Measurements from ENCODE around the gene CCIN. TPM values are rescaled to one million over a fixed set of nuclear protein-coding genes. Genes with fewer than 3 reads are reported as not detected.
"Not testable (repeated sequence)": the region's sequence is repeated elsewhere in the genome, so short reads cannot be mapped to it uniquely, and the experiment has no call there.

The CCIN gene
- total and polyA plus RNA-seq, 3 experiments from 2014 or later: 0.14 TPM; not detected in 2

DNA sequence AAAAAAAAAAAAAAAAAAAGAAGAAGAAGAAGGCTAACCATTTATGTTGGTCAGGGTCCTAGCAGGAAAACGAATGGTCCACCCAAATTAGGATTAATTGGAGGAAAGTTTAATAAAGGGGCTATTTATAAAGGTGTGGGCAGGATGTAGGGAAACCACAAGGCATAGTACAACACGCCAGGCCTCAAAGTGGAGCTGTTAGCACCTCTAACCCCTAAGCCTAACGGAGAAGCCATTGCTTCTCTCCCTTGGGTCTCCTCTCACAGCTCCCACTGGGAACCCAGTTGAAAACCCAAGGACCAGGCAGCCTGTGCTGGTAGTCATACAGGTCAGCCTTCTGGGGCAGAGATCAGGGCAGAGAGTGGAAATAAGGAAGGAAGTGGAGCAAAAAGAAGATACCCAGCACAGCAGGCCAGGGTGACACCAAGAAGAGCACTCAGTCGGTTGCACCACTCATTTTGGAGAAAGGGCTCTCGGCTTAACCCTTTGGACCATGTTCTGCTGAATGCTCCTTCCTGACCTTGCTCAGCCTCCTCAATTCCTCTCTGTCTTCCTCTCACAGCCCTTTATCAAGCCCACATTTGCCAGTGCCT, 41.4 kb upstream of the CCIN start:
- Histone ChIP-seq H3K4me3 (ENCODE audit: low read length) (no peak overlapping the region), H3K27ac (ENCODE audit: low read depth, low read length) (no peak overlapping the region), H3K36me3 (ENCODE audit: insufficient read depth, low read length) (no peaks in the 10 kb centered on the region), H3K9me3 (ENCODE audit: low read length) (no peaks in the 10 kb centered on the region), H3K27me3 (ENCODE audit: insufficient read depth, low read length, poor library complexity, severe bottlenecking) (no peaks in the 10 kb centered on the region), H3K4me1 (ENCODE audit: insufficient read depth, low read length) (peaks cover 15% of the 10 kb centered on the region)
- peaks cover 0 to 4% (median 0%) of the 10 kb centered on the region in 3 donors for H3K36me3 Mint-ChIP-seq
- H3K4me1 Mint-ChIP-seq: peaks cover 21 to 41% (median 30%) of the 10 kb centered on the region in 3 donors
- H3K4me3 Mint-ChIP-seq: peak overlapping the region in 5 of 7 donors; percentile 18 to 82 (median 36)
- POLR2A ChIA-PET: no interaction called here
- no peaks in the 10 kb centered on the region for H3K27me3 Mint-ChIP-seq
- DNase-seq: no peak
- peak overlapping the region; percentile 1 to 90 (median 77) for H3K27ac Mint-ChIP-seq
- H3K9me3 Mint-ChIP-seq: no peaks in the 10 kb centered on the region
- CTCF ChIA-PET: interaction anchor here (1.0 to 1.7 kb wide), 4 partner anchors 21 to 39 kb away, joined by 3 to 6 read pairs (median 4); no protein-coding TSS in a partner anchor

DNA sequence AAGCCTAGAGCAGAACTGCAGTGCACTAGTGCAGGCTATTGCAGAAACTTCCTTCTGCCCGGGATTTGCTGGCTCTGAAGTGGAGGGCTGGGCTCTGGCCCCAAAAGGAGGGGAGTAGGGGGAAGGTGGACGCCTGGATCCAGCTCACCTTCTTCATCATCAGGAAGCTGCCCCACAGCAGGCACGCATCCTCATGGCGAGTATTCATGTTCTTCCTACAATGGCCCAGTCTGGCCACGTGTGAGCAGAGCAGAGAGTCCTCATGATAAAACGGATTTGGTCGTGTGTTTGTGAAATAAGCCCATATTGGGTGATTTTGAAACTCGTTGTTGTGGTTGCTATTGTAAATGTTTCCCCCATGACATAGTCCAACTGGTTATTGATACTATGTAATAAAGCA, 40.8 kb upstream of the CCIN start:
- H3K27ac Mint-ChIP-seq: peak overlapping the region in 6 of 8 donors; percentile 50 to 78 (median 67)
- Histone ChIP-seq H3K4me3 (ENCODE audit: low read length) (no peak overlapping the region), H3K4me1 (ENCODE audit: insufficient read depth, low read length) (peaks cover 15% of the 10 kb centered on the region), H3K27me3 (ENCODE audit: insufficient read depth, low read length, poor library complexity, severe bottlenecking) (no peaks in the 10 kb centered on the region), H3K9me3 (ENCODE audit: low read length) (no peaks in the 10 kb centered on the region), H3K27ac (ENCODE audit: low read depth, low read length) (no peak overlapping the region), H3K36me3 (ENCODE audit: insufficient read depth, low read length) (no peaks in the 10 kb centered on the region)
- no peaks in the 10 kb centered on the region for H3K9me3 Mint-ChIP-seq
- ChIA-PET POLR2A (no interaction called here), CTCF (interaction anchor here (1.1 to 1.7 kb wide), 3 partner anchors 21 to 39 kb away, joined by 3 to 6 read pairs (median 4); no protein-coding TSS in a partner anchor)
- peaks cover 21 to 41% (median 30%) of the 10 kb centered on the region in 3 donors for H3K4me1 Mint-ChIP-seq
- no peaks in the 10 kb centered on the region for H3K27me3 Mint-ChIP-seq
- DNase-seq: no peak
- no peaks in the 10 kb centered on the region for H3K36me3 Mint-ChIP-seq
- peak overlapping the region in 1 of 7 donors; percentile 65 for H3K4me3 Mint-ChIP-seq

DNA sequence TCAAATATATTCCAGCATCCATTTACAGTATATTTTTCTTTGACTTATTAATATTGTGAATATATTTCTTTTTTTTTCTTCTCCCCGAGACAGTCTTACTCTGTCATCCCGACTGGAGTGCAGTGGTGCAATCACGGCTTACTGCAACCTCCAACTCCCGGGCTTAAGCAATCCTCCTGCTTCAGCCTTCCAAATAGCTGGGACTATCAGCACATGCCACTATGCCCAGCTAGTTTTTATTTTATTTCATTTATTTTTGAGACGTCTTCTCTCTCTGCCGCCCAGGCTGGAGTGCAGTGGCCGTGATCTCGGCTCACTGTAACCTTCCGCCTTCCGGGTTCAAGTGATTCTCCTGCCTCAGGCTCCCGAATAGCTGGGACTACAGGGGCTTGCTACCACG, 40.0 kb upstream of the CCIN start:
- Histone ChIP-seq H3K27ac (ENCODE audit: low read depth, low read length) (no peak overlapping the region), H3K27me3 (ENCODE audit: insufficient read depth, low read length, poor library complexity, severe bottlenecking) (no peaks in the 10 kb centered on the region), H3K4me1 (ENCODE audit: insufficient read depth, low read length) (peaks cover 15% of the 10 kb centered on the region), H3K4me3 (ENCODE audit: low read length) (no peak overlapping the region), H3K36me3 (ENCODE audit: insufficient read depth, low read length) (no peaks in the 10 kb centered on the region), H3K9me3 (ENCODE audit: low read length) (no peaks in the 10 kb centered on the region)
- no peak for DNase-seq
- Mint-ChIP-seq H3K9me3 (no peaks in the 10 kb centered on the region), H3K4me3 (no peak overlapping the region), H3K4me1 (peaks cover 21 to 41% (median 30%) of the 10 kb centered on the region in 3 donors), H3K27me3 (no peaks in the 10 kb centered on the region), H3K27ac (no peak overlapping the region), H3K36me3 (no peaks in the 10 kb centered on the region)
- CTCF ChIA-PET: interaction anchor here (0.8 to 2.0 kb wide), 2 partner anchors 26 to 38 kb away, joined by 3 to 8 read pairs; no protein-coding TSS in a partner anchor
- POLR2A ChIA-PET: no interaction called here

DNA sequence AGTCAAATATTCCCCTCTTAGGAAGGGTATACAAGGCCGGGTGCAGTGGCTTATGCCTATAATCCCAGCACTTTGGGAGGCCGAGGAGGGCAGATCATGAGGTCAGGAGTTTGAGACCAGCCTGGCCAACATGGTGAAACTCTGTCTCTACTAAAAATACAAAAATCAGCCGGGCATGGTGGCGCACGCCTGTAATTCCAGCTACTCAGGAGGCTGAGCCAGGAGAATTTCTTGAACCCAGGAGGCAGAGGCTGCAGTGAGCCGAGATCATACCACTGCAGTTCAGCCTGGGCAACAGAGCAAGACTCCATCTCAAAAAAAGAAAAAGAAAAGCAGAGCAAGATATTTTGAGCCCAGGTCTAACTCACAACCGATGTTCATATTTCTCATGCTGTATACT, 37.5 kb upstream of the CCIN start:
- CTCF ChIA-PET; DNase-seq; H3K27me3 ChIP-seq (ENCODE audit: insufficient read depth, low read length, poor library complexity, severe bottlenecking); H3K36me3 ChIP-seq (ENCODE audit: insufficient read depth, low read length); H3K36me3 Mint-ChIP-seq; H3K4me3 Mint-ChIP-seq; H3K4me3 ChIP-seq (ENCODE audit: low read length); POLR2A ChIA-PET; H3K9me3 ChIP-seq (ENCODE audit: low read length); H3K27me3 Mint-ChIP-seq; H3K27ac ChIP-seq (ENCODE audit: low read depth, low read length); H3K9me3 Mint-ChIP-seq: not testable (repeated sequence)
- Mint-ChIP-seq H3K27ac (peak overlapping the region in 1 of 8 donors; percentile 54), H3K4me1 (peaks cover 18 to 32% (median 29%) of the 10 kb centered on the region in 3 donors)
- peaks cover 23% of the 10 kb centered on the region for H3K4me1 ChIP-seq (ENCODE audit: insufficient read depth, low read length)

DNA sequence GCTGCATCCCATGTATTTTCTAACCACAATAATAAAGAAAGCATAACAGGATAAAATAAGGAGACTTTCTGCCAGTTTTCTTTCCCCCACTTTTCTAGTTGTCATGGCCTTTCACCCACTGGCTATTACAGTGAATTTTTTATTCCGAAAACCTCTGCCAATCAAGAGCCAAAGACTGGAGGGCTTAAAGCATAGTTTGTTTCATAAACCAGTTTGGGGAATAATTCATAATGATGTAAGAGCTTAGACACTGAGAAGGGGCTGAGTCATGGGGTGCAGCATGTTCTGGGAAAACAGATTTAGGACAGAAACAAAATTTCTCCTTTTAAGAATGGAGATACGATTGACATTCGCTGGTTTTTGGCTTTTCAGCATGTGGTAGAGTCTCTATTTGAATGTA, 37.1 kb upstream of the CCIN start:
- Mint-ChIP-seq H3K27me3 (no peaks in the 10 kb centered on the region), H3K36me3 (peaks cover 0 to 2% (median 0%) of the 10 kb centered on the region in 3 donors), H3K4me3 (no peak overlapping the region), H3K27ac (peak overlapping the region in 1 of 8 donors; percentile 54), H3K9me3 (peaks cover 0 to under 1% (median 0%) of the 10 kb centered on the region in 5 donors), H3K4me1 (peaks cover 20 to 29% (median 26%) of the 10 kb centered on the region in 3 donors)
- no peaks in the 10 kb centered on the region for H3K27me3 ChIP-seq (ENCODE audit: insufficient read depth, low read length, poor library complexity, severe bottlenecking)
- H3K4me1 ChIP-seq (ENCODE audit: insufficient read depth, low read length): peaks cover 22% of the 10 kb centered on the region
- ChIA-PET POLR2A (no interaction called here), CTCF (no interaction called here)
- no peak for DNase-seq
- H3K4me3 ChIP-seq (ENCODE audit: low read length): no peak overlapping the region
- no peak overlapping the region for H3K27ac ChIP-seq (ENCODE audit: low read depth, low read length)
- H3K9me3 ChIP-seq (ENCODE audit: low read length): no peaks in the 10 kb centered on the region
- no peaks in the 10 kb centered on the region for H3K36me3 ChIP-seq (ENCODE audit: insufficient read depth, low read length)

DNA sequence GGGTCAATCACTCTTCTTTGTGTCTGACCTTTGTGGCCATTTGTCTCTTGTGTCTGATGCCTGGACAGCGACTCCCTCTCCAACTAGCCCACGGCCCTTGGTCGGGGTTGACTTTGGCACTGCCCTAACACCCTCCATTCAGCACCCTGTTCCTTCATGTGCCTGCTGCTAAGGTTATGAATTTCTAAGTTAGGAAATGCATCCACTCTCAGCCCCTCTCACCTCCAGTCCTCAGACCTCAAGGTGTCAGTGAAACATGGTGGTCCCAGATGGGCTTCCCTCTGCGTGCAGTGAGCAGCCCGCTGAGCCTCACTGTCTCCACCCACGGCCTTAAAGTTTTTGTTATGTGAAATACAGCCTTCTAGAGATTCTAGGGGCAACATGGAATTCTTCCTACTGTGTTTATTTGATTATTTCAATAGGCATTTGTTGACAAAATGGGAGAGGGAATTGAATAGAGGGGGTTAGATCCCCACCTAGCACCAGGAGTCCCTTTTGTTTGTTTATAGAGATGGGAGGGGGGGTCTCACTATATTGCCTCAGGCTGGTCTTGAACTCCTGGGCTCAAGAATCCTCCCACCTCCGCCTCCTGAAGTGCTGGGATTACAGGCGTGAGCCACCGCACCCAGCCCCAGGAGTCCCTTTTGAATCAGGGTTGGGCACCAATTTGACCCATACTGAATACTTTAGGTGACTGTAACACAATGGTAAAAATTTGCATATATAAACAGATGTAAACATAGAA, 34.3 kb upstream of the CCIN start:
- Mint-ChIP-seq H3K4me1 (peaks cover 33 to 39% (median 37%) of the 10 kb centered on the region in 3 donors), H3K36me3 (peaks cover 0 to 7% (median 0%) of the 10 kb centered on the region in 3 donors), H3K4me3 (peak overlapping the region; percentile 12 to 93 (median 79)), H3K27ac (peak overlapping the region in 5 of 8 donors; percentile 17 to 88 (median 69)), H3K27me3 (no peaks in the 10 kb centered on the region), H3K9me3 (peaks cover 0 to 1% (median 0%) of the 10 kb centered on the region in 5 donors)
- no peak overlapping the region for H3K27ac ChIP-seq (ENCODE audit: low read depth, low read length)
- H3K9me3 ChIP-seq (ENCODE audit: low read length): no peaks in the 10 kb centered on the region
- H3K36me3 ChIP-seq (ENCODE audit: insufficient read depth, low read length): no peaks in the 10 kb centered on the region
- ChIA-PET CTCF (interaction anchor here (6.2 kb wide), 1 partner anchor 32 kb away, joined by 65 read pairs; the partner anchor contains the start of gene CCIN), POLR2A (no interaction called here)
- no peaks in the 10 kb centered on the region for H3K27me3 ChIP-seq (ENCODE audit: insufficient read depth, low read length, poor library complexity, severe bottlenecking)
- DNase-seq: no peak
- peaks cover 37% of the 10 kb centered on the region for H3K4me1 ChIP-seq (ENCODE audit: insufficient read depth, low read length)
- no peak overlapping the region for H3K4me3 ChIP-seq (ENCODE audit: low read length)

DNA sequence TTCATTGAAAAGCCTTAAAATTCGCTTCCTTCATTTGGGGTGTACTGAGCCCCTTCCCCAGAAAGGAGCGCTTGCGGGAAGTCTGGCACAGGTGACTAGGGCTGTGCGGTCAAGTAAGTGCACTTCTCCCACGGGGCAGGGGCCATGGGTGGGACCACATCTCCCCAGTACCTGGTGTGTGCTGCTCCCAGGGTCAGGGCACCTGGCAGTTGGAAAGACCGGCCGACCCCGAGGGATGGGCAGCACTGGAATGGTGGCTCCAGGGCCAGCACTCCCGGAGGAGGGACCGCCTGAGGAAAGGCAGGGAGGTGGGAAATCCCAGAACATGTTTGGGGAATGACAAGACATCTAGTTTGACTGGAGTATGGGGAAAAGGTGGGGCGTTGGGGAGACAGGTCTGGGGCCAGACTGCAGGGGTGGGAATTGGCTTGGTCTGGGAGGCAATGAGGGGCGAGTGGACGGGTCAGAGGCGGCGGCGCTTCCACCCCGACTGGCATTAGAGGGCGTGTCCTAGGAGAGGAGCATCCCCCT, 33.4 kb upstream of the CCIN start:
- Mint-ChIP-seq H3K9me3 (peaks cover 0 to 1% (median 0%) of the 10 kb centered on the region in 5 donors), H3K27me3 (no peaks in the 10 kb centered on the region), H3K27ac (peak overlapping the region; percentile 61 to 94 (median 84)), H3K4me3 (peak overlapping the region; percentile 75 to 93 (median 79)), H3K4me1 (peaks cover 42 to 48% (median 46%) of the 10 kb centered on the region in 3 donors), H3K36me3 (peaks cover 0 to 7% (median 0%) of the 10 kb centered on the region in 3 donors)
- H3K4me1 ChIP-seq (ENCODE audit: insufficient read depth, low read length): peaks cover 46% of the 10 kb centered on the region
- H3K27ac ChIP-seq (ENCODE audit: low read depth, low read length): peak overlapping the region; percentile 69
- peak overlapping the region; percentile 86 for H3K4me3 ChIP-seq (ENCODE audit: low read length)
- CTCF ChIA-PET: interaction anchor here (0.9 to 6.2 kb wide), 7 partner anchors 9 to 43 kb away, joined by 3 to 65 read pairs (median 8); partner anchors contain the start of gene CCIN
- no peaks in the 10 kb centered on the region for H3K27me3 ChIP-seq (ENCODE audit: insufficient read depth, low read length, poor library complexity, severe bottlenecking)
- no peaks in the 10 kb centered on the region for H3K9me3 ChIP-seq (ENCODE audit: low read length)
- no peak for DNase-seq
- POLR2A ChIA-PET: interaction anchor here (0.9 to 2.4 kb wide), 4 partner anchors 11 to 55 kb away, joined by 3 to 12 read pairs (median 9); partner anchors contain the start of gene CLTA
- no peaks in the 10 kb centered on the region for H3K36me3 ChIP-seq (ENCODE audit: insufficient read depth, low read length)

Measured in CD8-positive, alpha-beta memory T cell (primary cell).